ENCODE measurements around the gene ARID3B.

The ARID3B gene

DNA sequence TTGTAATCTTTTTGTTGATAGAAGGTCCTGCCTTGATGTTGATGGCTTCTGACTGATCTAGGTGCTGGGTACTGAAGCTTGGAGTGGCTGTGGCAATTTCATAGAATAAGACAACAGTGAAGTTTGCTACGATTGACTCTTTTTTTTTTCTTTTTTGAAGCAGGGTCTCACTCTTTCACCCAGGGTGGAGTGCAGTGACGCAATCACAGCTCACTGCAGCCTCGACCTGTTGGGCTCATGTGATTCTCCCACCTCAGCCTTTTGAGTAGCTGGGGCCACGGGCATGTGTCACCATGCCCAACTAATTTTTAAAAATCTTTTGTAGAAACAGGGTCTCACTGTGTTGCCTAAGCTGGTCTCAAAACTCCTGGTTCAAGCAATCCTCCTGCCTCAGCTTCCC is 14.2 kb downstream of the ARID3B start:
- Histone ChIP-seq H3K36me3 (ENCODE audit: insufficient read depth) (peaks cover 13% of the 10 kb centered on the region; the same call in 1 of the 2 replicates), H3K4me3 (IDR thresholded peaks at IDR 0.05; ENCODE audit: insufficient read depth, low read depth, low read length) (no peak overlapping the region), H4K20me1 (ENCODE audit: insufficient read depth) (peaks cover 29% of the 10 kb centered on the region), H3K4me1 (ENCODE audit: low read depth, poor library complexity, severe bottlenecking) (peaks cover 59% of the 10 kb centered on the region), H3K9ac (no peak overlapping the region), H3K4me2 (no peak overlapping the region), H3K27ac (no peak overlapping the region), H3K79me2 (ENCODE audit: insufficient read depth, low read depth) (peaks cover 97% of the 10 kb centered on the region), H2AFZ (ENCODE audit: low read depth) (no peak overlapping the region), H3K27me3 (ENCODE audit: insufficient read depth, low read depth) (no peaks in the 10 kb centered on the region)
- TF ChIP-seq CTCF (conservative IDR thresholded peaks at IDR 0.05; ENCODE audit: low read depth, low read length) = no peak

DNA sequence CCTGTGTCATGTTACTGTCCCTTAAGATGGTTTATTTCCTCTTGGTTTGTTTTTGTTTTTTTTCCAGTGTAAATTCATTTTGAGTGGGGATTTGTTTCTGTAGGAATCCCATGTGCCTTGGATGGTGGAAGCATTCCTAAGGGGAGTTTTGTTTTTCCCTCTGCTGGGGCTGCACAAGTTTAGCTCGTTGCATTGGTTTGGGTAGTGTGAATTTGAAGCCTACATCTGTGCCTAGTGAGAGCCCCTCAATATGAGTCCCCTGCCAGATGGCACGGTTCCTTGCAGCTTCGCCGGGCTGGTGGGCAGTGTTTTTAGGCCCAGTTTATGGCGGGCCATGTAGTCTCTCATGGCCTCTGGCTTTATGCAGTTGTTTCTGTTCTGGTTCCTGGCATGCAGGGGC is 17.7 kb downstream of the ARID3B start:
- Histone ChIP-seq H3K4me3 (IDR thresholded peaks at IDR 0.05; ENCODE audit: insufficient read depth, low read depth, low read length) (no peak overlapping the region), H3K27me3 (ENCODE audit: insufficient read depth, low read depth) (no peaks in the 10 kb centered on the region), H3K36me3 (ENCODE audit: insufficient read depth) (peaks cover 3% of the 10 kb centered on the region; the same call in 1 of the 2 replicates), H2AFZ (ENCODE audit: low read depth) (no peak overlapping the region), H3K79me2 (ENCODE audit: insufficient read depth, low read depth) (peaks cover 98% of the 10 kb centered on the region), H3K27ac (no peak overlapping the region), H3K4me1 (ENCODE audit: low read depth, poor library complexity, severe bottlenecking) (peaks cover 30% of the 10 kb centered on the region), H3K9ac (no peak overlapping the region), H4K20me1 (ENCODE audit: insufficient read depth) (peaks cover 22% of the 10 kb centered on the region), H3K4me2 (no peak overlapping the region)
- TF ChIP-seq CTCF (conservative IDR thresholded peaks at IDR 0.05; ENCODE audit: low read depth, low read length) = no peak

DNA sequence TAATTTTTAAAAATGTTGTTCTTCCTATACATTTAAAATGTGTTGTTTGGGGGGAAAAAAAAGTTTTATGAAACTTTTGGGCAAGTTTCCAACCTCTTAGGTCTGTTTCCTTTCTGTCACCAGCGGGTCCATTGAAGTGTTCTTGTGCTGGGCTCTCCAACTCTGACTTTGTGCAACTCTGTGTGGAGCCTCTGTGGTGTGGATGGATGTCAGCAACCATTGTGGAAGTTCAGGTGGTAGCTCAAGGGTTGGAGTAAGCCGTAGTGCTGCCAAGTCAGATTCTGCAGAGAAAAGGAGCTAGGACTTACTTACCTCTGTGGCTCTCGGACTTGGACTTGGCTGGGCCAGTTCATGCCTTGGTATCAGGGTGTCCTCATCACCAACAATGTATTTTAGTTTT is 22.4 kb downstream of the ARID3B start:
- Histone ChIP-seq H3K9ac (no peak overlapping the region), H3K27ac (no peak overlapping the region), H3K36me3 (ENCODE audit: insufficient read depth) (no peaks in the 10 kb centered on the region), H3K4me1 (ENCODE audit: low read depth, poor library complexity, severe bottlenecking) (peaks cover 39% of the 10 kb centered on the region), H3K4me2 (no peak overlapping the region), H3K27me3 (ENCODE audit: insufficient read depth, low read depth) (no peaks in the 10 kb centered on the region), H2AFZ (ENCODE audit: low read depth) (no peak overlapping the region), H3K4me3 (IDR thresholded peaks at IDR 0.05; ENCODE audit: insufficient read depth, low read depth, low read length) (no peak overlapping the region), H4K20me1 (ENCODE audit: insufficient read depth) (peaks cover 14% of the 10 kb centered on the region), H3K79me2 (ENCODE audit: insufficient read depth, low read depth) (peaks cover 97% of the 10 kb centered on the region)
- no peak for TF ChIP-seq CTCF (conservative IDR thresholded peaks at IDR 0.05; ENCODE audit: low read depth, low read length)

DNA sequence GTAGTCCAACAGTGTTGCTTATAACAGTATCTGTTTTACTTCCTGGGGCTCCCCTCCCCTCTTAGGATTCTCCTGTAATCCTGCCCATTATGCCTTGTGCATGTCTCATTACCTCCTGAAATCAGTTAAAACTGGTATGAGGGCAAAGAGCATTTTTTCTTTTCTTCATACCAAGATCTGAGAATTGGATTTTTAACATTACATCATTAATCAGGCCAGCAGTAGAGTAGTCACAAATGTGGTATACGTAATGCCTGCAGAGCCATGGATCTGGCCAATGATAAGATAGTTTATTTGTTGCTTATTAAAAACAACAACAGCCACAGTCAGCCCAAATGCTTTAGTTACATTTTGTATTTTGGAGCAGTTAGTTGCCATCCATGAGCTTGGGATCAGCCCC is 23.2 kb downstream of the ARID3B start:
- no peak for TF ChIP-seq CTCF (conservative IDR thresholded peaks at IDR 0.05; ENCODE audit: low read depth, low read length)
- Histone ChIP-seq H3K4me2 (no peak overlapping the region), H2AFZ (ENCODE audit: low read depth) (no peak overlapping the region), H3K36me3 (ENCODE audit: insufficient read depth) (no peaks in the 10 kb centered on the region), H3K27me3 (ENCODE audit: insufficient read depth, low read depth) (no peaks in the 10 kb centered on the region), H3K79me2 (ENCODE audit: insufficient read depth, low read depth) (peaks cover 91% of the 10 kb centered on the region), H3K9ac (no peak overlapping the region), H3K27ac (no peak overlapping the region), H3K4me1 (ENCODE audit: low read depth, poor library complexity, severe bottlenecking) (peaks cover 43% of the 10 kb centered on the region), H3K4me3 (IDR thresholded peaks at IDR 0.05; ENCODE audit: insufficient read depth, low read depth, low read length) (no peak overlapping the region), H4K20me1 (ENCODE audit: insufficient read depth) (peaks cover 11% of the 10 kb centered on the region)
